GM19452 (cell line): ENCODE data around the gene AK9.
A peak's percentile ranks its signal among the peaks of the same experiment; 100 is the strongest.
"Not testable (repeated sequence)": the region's sequence is repeated elsewhere in the genome, so short reads cannot be mapped to it uniquely, and the experiment has no call there.

Experiments
- ATAC-seq: cut with Tn5 transposase; IDR thresholded peaks from one replicate; pipeline ENCODE4 v1.9.1; 2021; ENCODE audit not compliant: unreplicated experiment

The AK9 gene

GRCh38 chr6:109690737-109691621 is at the start of gene AK9, which contains the start of gene FIG4:
Gene AK9, minus strand, starts transcription at chr6:109691202. Its CDS starts 15,457 bp downstream, at chr6:109675745.
Gene FIG4, plus strand, starts transcription at chr6:109691296. Its CDS starts 140 bp downstream, at chr6:109691436.
- ATAC-seq: peak; percentile 93

- ATAC-seq: no peak
Observed at GRCh38 chr6:109740787-109741186, 49.8 kb upstream of the AK9 start.

DNA sequence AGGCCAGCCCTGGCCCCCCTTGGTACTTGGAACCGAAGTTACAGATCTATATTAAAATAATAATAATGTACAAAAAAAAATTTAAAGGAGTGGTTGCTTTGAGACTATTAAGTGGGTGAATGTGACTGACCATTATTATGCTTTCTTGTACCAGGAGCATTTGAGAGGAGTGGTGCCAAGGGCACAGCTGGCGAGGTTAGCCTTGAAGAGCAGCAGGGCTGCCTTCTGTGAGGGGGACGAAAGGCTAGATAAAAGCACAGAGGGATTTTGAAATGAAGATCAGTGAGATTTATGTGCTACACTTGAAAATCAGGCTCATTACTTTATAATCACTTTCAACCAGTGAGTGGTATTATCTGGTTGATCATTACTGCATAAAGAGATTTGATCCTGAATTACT is 48.7 kb upstream of the AK9 start:
- ATAC-seq: no peak

DNA sequence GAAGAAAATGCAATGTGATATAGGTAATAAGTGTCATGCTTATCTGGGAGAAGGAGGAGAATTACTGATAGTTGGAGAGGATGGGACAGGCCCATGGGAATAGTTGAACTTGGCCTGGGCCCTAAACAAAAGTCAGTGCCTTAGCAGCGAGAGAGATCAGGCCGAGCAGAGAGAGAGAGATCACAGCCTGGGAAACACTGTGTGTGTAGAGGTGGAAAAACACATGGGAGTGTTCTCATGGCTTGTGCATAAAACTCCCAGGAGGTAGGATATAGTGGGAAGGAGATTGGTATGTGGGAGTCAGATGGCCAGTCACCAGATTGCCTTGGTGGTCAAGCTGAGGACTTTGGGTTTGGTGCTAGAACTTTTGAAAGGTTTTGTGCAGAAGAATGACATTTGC is 47.7 kb upstream of the AK9 start:
- no peak for ATAC-seq

- ATAC-seq: no peak
Observed at GRCh38 chr6:109738255-109738654, 47.3 kb upstream of the AK9 start.

DNA sequence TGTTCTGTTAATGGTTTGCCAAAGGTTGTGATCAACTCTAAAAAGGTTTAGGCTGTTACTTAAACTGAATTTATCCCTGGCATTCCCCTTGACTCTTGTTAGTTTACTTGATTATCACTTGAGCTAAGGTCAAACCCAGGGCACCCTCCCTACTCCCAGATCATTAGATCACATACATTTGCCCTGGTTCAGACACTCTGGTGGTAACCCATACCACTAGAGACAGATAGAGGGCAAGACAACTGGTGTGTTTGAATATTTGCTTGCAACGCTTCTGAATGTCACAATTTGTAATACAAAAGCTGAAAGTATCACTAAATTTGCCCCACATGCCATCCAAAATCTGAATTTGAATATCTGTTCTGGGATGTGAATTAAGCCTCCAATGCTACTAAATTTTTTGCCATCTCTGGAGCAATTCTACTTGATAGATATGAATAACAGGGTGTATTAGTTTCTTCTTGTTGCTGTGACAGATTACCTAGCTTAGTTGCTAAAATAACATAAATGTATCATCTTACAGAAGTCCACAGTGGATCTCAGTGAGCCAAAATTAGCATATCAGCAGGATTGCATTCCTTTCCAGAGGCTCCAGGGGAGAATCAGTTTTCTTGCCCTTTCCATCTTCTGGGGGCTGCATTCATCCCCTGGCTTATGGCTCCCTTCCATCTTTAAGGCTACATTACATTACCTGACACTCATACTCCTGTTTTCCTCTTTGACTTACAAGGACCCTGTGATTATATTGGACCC is 45.4 kb upstream of the AK9 start:
- ATAC-seq: no peak

DNA sequence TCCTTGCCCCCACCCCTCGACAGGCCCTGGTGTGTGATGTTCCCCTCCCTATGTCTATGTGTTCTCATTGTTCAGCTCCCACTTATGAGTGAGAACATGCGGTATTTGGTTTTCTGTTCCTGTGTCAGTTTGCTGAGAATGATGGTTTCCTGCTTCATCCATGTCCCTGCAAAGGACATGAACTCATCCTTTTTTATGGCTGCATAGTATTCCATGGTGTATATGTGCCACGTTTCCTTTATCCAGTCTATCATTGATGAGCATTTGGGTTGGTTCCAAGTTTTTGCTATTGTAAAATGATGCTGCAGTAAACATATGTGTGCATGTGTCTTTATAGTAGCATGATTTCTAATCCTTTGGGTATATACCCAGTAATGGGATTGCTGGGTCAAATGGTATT is 34.2 kb upstream of the AK9 start:
- ATAC-seq: not testable (repeated sequence)

- ATAC-seq: no peak
Observed at GRCh38 chr6:109722564-109723254, 31.7 kb upstream of the AK9 start.

DNA sequence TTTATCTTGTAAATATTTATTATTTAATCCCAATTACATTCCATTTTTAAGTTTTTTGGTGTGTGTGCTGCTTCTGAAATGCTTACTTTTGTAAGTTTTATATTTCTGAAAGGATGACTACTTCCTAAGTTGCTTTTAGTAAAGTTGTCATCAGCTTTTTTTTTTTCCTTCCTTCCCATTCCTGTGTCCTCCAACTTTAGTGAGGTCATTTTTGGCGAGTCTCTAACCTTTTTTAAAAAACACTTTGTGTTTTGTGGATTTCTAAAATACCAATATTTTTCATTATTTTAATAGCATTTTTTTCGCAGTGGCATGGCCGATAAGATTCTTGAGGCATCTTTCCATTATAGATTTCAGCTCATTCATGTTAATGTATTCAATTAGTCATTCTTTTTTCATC is 31.0 kb upstream of the AK9 start:
- ATAC-seq: no peak

- ATAC-seq: no peak
Observed at GRCh38 chr6:109720311-109720710, 29.3 kb upstream of the AK9 start.

GRCh38 chr6:109718991-109719390 is 28.0 kb upstream of the AK9 start:
- ATAC-seq: no peak

DNA sequence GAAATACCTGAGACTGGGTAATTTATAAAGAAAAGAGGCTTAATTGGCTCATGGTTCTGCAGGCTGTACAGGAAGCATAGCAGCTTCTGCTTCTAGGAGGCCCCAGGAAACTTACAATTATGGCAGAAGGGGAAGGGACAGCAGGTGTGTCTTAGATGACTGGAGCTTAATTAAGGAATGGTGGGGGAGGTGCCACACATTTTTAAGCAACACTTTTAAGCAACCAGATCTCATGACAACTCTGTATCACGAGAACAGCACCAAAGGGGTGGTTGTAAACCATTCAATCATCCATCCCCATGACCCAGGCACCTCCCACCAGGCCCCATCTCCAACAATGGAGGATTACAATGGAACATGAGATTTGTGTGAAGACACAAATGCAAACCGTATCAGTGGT is 27.0 kb upstream of the AK9 start:
- no peak for ATAC-seq

DNA sequence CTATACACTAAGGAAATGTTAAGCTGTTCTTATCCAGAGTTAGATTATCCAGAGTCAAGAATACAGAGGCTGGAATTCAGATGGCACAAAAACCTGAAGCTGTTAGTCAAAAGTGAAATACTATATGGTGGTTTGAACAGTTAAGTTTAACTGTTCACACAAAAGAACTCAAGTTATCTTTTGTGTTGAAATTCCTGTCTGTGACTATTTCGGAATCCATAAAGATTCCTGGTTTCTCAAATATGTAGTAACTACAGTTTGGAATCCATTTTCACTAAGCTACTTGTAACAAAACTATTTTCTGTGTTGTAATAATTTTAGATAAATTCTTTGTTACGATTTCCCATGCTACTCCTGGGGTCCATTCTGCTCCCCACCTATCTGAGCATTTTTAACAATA is 24.6 kb upstream of the AK9 start:
- no peak for ATAC-seq

- no peak for ATAC-seq
Observed at GRCh38 chr6:109714611-109715010, 23.6 kb upstream of the AK9 start.

DNA sequence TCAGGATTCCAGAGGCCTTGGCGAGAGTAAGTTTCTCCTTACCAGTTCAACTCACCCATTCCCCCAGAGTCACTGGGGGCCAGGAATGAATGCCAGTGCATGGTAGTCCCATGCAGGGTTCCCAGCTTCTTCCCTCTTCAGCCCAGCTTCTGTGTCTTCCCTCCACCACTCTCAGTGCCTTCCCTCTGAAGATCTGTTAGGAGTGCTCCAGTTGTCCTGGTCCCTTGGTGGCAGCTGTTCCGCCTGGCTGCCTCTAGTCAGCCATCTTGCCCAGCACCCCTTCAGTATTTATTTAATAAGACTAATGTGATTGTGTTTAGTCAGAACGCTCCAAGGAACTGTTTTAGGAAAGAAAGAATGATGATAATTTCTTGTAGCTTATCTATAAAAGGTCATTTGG is 23.2 kb upstream of the AK9 start:
- no peak for ATAC-seq

GRCh38 chr6:109713097-109713496 is 22.1 kb upstream of the AK9 start:
- ATAC-seq: no peak

DNA sequence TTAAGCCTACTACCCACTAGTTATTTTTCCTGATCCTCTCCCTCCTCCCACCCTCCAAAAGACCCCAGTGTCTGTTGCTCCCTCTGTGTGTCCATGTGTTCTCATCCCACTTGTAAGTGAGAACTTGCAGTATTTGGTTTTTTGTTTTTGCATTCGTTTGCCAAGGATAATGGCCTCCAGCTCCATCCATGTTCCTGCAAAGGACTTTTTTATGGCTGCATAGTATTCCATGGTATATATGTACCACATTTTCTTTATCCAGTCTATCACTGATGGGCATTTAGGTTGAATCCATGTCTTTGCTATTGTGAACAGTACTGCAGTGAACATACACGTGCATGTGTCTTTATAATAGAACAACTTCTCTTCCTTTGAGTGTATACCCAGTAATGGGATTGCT is 17.1 kb upstream of the AK9 start:
- not testable (repeated sequence) for ATAC-seq

GRCh38 chr6:109706513-109706912 is 15.5 kb upstream of the AK9 start:
- ATAC-seq: no peak

- ATAC-seq: peak; percentile 79
Observed at GRCh38 chr6:109705258-109705657, 14.3 kb upstream of the AK9 start.

DNA sequence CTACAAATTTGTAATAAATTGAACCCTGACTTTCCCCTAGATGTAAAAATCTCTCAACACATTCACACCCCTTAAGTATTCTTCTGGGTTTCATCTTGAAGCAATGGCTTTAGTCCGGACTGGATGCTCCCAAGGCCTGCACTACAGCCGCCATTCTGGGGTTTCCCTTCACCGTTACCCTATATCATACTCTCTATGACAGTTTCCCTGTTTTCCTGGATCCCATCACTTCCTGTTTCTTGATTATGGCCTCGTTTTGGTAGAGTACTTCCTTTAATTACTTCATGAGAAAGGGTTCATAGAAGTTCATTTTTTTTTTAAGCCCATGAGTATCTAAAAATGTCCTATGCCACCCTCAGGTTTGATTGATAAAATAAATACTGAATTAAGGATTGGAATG is 11.8 kb upstream of the AK9 start:
- ATAC-seq: no peak

DNA sequence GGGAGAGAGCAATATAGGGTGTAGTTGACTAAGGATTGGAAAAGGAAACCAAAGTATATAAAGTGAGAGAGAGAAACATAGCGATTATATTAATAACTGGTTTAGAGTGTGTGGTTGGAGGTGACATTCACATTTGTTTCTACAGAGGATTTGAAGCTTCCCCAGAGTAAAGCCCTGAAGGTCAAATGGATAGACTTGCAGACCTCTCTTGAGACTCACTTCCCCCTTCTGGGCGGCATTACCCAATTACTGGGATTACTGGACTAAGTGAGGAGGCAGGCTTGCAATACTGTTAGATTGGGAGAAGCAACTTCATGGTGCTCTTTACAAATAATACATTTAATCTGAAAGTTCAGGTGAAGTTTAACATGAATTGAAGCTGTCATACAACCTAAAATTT is 10.8 kb upstream of the AK9 start:
- ATAC-seq: no peak

GRCh38 chr6:109701221-109701620 is 10.2 kb upstream of the AK9 start:
- ATAC-seq: no peak
